Ascending aorta (tissue), 2 donors: ENCODE data around the gene CX3CR1. TPM values are rescaled to one million over a fixed set of nuclear protein-coding genes. Genes with fewer than 3 reads are reported as not detected.

Experiments used
- DNase-seq, 2 donors: peaks; one replicate each; pipeline ENCODE4 v3.0.0-alpha.2; 2019; ENCODE audit warnings: low spot score in 2 of 2
- H3K27ac ChIP-seq, 2 donors: fragments of 200-600 bp; sonication (generic); one replicate each; pipeline ENCODE4 v1.5.1; 2016 to 2017; ENCODE audit warnings: mild to moderate bottlenecking in 1 of 2
- H3K27me3 ChIP-seq: fragments of 200-600 bp; sonication (generic); one replicate; pipeline ENCODE4 v1.5.1; 2017
- H3K36me3 ChIP-seq, 2 donors: fragments of 200-600 bp; sonication (generic); one replicate each; pipeline ENCODE4 v1.5.1; 2016
- H3K4me1 ChIP-seq, 2 donors: fragments of 200-600 bp; sonication (generic); one replicate each; pipeline ENCODE4 v1.5.1; 2016 to 2017; ENCODE audit warnings: mild to moderate bottlenecking in 1 of 2
- H3K4me3 ChIP-seq, 2 donors: fragments of 200-600 bp; sonication (generic); one replicate each; pipeline ENCODE4 v1.5.1; 2016 to 2017; ENCODE audit warnings: mild to moderate bottlenecking in 1 of 2
- H3K9me3 ChIP-seq, 2 donors: fragments of 200-600 bp; sonication (generic); one replicate each; pipeline ENCODE4 v1.5.1; 2016
- intact Hi-C: fragments of 100-400 bp; cut with DNase I; formaldehyde crosslinking; loops from one replicate; pipeline ENCODE4 v1.15.1; 2023
- total RNA-seq: library from RNA; depleted of rRNA; stranded (reverse); fragments of >200 nt; gene quantifications from one replicate; pipeline ENCODE4 v1.1.0, GENCODE V29; 2016
- TF ChIP-seq, protein P1 (sequence below), 3 experiments: fragments of 200-600 bp in 2 of 3; fragments of 450-650 bp in 1 of 3; sonication (generic) in 2 of 3; IDR thresholded peaks; one replicate each; pipeline ENCODE4 v1.5.1; 2016 to 2019; ENCODE audit warnings: antibody characterized with exemption in 3 of 3, mild to moderate bottlenecking in 1 of 3, moderate library complexity in 1 of 3

The CX3CR1 gene
- total RNA-seq, 1 donor from 2014 or later = not detected

GRCh38 chr3:39221141-39221530 is 58.7 kb downstream of the CX3CR1 start:
- Histone ChIP-seq H3K4me3 (no peak overlapping the region), H3K27me3 (no peaks in the 10 kb centered on the region), H3K36me3 (no peaks in the 10 kb centered on the region), H3K9me3 (no peaks in the 10 kb centered on the region), H3K27ac (no peak overlapping the region), H3K4me1 (no peaks in the 10 kb centered on the region)
- DNase-seq = no peak
- intact Hi-C loops = no loop called here
- TF ChIP-seq, protein P1, sequence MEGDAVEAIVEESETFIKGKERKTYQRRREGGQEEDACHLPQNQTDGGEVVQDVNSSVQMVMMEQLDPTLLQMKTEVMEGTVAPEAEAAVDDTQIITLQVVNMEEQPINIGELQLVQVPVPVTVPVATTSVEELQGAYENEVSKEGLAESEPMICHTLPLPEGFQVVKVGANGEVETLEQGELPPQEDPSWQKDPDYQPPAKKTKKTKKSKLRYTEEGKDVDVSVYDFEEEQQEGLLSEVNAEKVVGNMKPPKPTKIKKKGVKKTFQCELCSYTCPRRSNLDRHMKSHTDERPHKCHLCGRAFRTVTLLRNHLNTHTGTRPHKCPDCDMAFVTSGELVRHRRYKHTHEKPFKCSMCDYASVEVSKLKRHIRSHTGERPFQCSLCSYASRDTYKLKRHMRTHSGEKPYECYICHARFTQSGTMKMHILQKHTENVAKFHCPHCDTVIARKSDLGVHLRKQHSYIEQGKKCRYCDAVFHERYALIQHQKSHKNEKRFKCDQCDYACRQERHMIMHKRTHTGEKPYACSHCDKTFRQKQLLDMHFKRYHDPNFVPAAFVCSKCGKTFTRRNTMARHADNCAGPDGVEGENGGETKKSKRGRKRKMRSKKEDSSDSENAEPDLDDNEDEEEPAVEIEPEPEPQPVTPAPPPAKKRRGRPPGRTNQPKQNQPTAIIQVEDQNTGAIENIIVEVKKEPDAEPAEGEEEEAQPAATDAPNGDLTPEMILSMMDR (IDR thresholded peaks at IDR 0.05) = no peak

- Histone ChIP-seq H3K27me3 (no peaks in the 10 kb centered on the region), H3K9me3 (no peaks in the 10 kb centered on the region), H3K27ac (no peak overlapping the region), H3K4me1 (no peaks in the 10 kb centered on the region), H3K36me3 (no peaks in the 10 kb centered on the region), H3K4me3 (no peak overlapping the region)
- DNase-seq = no peak
- intact Hi-C loops = no loop called here
- TF ChIP-seq, protein P1 (IDR thresholded peaks at IDR 0.05) = no peak
Measured at GRCh38 chr3:39220407-39221140, 59.3 kb downstream of the CX3CR1 start.

GRCh38 chr3:39219702-39220101 is 60.1 kb downstream of the CX3CR1 start:
- Histone ChIP-seq H3K27me3 (no peaks in the 10 kb centered on the region), H3K9me3 (no peaks in the 10 kb centered on the region), H3K4me3 (no peak overlapping the region), H3K4me1 (no peaks in the 10 kb centered on the region), H3K27ac (no peak overlapping the region), H3K36me3 (no peaks in the 10 kb centered on the region)
- TF ChIP-seq, protein P1 (IDR thresholded peaks at IDR 0.05) = no peak
- no peak for DNase-seq
- intact Hi-C loops = no loop called here

DNA sequence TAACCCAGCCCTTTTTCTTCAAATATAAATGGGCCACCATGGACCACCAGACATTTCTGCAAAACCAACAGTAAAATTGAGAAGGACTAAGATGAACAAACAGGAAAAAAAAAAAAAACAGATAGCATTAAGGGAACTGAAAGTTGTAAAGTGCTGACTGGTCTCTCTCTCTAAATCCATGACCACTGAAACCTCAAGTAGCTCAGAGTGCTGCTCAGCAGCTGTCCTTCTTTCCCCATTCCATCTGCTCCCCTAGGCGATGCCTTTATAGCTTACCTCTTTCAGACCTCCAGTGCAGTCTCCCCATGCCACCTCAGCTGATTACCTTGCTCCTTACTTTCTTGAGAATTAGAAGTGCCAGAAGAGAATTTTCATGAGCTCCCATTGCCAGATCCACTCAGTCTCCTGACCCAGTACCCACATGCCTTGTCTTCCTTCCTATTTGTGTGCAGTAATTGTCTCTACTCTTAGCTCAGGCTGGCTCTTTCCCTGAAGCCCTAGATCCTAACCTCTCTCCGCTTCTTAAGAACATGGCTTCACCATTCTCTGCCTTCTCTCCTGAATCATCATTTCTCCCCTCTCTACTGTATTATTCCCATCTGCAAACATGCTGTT is 63.6 kb downstream of the CX3CR1 start:
- Histone ChIP-seq H3K36me3 (no peaks in the 10 kb centered on the region), H3K27ac (no peak overlapping the region), H3K4me1 (no peaks in the 10 kb centered on the region), H3K9me3 (no peaks in the 10 kb centered on the region), H3K4me3 (no peak overlapping the region), H3K27me3 (no peaks in the 10 kb centered on the region)
- intact Hi-C loops = no loop called here
- TF ChIP-seq, protein P1 (IDR thresholded peaks at IDR 0.05) = no peak
- no peak for DNase-seq

DNA sequence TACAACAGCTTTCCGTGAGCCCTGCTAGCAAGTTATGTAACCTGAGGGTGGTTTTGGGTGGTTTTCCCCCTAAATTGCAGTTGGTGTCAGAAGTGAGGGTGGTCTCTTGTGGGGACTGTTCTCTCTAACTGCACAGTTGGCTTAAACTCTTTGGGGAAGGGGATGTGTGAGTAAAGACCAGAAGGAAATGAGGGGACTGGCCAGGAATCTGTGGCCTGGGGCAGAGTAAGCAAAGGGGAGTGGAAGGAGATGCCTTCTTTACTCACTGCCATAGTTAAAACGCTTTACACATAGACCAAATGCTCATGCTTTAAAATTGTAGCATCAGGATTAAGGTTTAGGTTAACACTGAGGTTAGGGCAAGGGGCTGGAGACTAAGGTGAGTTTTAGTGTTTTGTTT is 66.2 kb downstream of the CX3CR1 start:
- TF ChIP-seq, protein P1 (IDR thresholded peaks at IDR 0.05) = no peak
- H3K9me3 ChIP-seq = no peaks in the 10 kb centered on the region
- no peak overlapping the region for H3K4me3 ChIP-seq
- H3K36me3 ChIP-seq = no peaks in the 10 kb centered on the region
- H3K27me3 ChIP-seq = no peaks in the 10 kb centered on the region
- intact Hi-C loops = no loop called here
- no peak for DNase-seq
- no peak overlapping the region for H3K27ac ChIP-seq
- no peaks in the 10 kb centered on the region for H3K4me1 ChIP-seq

Other genes starting within 250 kb of the CX3CR1 start
- not detected for gene SCN11A, start 228.1 kb downstream of the CX3CR1 start, total RNA-seq
- 81.0 TPM for gene WDR48, start 228.0 kb downstream of the CX3CR1 start, total RNA-seq
- 186 TPM for gene GORASP1, start 172.4 kb downstream of the CX3CR1 start, total RNA-seq
- 0.43 TPM for gene TTC21A, start 172.4 kb downstream of the CX3CR1 start, total RNA-seq
- 176 TPM for gene CSRNP1, start 126.4 kb downstream of the CX3CR1 start, total RNA-seq
- not detected for gene XIRP1, start 87.4 kb downstream of the CX3CR1 start, total RNA-seq
- gene CCR8, start 49.7 kb upstream of the CX3CR1 start, total RNA-seq = not detected
- gene SLC25A38, start 103.3 kb upstream of the CX3CR1 start, total RNA-seq = 7.0 TPM
- gene RPSA, start 126.7 kb upstream of the CX3CR1 start, total RNA-seq = 745 TPM
- gene MOBP, start 187.6 kb upstream of the CX3CR1 start, total RNA-seq = not detected